HG03095 (cell line): Measurements from ENCODE around the gene TRAPPC2L.

Experiments used
- ATAC-seq: cut with Tn5 transposase; IDR thresholded peaks from one replicate; pipeline ENCODE4 v1.9.1; 2021; ENCODE audit warnings: moderate library complexity; ENCODE audit not compliant: unreplicated experiment

TRAPPC2L gene, protein sequence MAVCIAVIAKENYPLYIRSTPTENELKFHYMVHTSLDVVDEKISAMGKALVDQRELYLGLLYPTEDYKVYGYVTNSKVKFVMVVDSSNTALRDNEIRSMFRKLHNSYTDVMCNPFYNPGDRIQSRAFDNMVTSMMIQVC

DNA sequence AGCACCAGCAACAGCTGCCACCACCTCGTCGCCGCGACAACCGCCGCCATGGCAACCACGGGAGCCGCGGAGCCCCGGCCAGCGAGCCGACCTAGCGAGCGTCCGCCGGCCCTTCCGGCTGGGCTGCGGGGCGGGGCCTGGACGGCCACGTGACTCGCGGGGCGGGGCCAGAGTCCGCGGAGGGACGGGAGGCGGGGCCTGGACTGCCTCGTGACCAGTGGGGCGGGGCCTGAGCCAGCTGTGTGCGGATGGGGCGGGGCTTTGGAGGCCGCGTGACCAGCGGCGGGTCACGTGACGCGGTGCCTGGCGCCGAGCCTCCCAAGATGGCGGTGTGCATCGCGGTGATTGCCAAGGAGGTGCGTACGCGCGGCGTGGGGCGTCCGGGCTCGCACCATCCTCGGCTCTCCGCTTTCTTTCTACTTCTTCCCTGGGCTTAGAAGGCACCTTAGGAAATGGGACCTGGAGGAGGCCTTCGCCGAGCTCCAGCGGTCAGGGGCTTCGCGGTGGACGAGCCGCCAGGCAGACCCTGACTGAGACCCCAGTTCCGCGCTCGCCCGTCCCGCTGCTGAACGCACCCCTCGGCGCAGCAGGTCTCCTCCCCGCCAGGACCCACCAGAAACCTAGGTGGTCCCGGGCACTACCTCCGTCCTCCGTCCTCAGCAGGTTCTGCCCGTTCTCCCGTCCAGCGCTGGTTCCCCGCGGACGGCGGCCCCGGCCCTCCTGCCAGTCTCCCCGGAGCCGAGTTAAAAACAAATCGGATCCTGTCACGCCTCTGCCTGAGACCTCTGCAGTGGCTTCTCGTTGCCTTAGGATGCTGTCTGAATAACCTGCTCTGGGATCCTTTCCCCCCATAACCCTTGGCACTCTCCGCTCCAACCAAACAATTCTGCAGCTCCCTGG is at the start of gene TRAPPC2L, which contains the start of gene GALNS:
Gene TRAPPC2L, plus strand, starts transcription at position 300 of the 900 bp plus-strand sequence. Its CDS starts 24 bp downstream, at position 324.
Gene GALNS, minus strand, starts transcription at position 120 of the 900 bp plus-strand sequence. Its CDS starts 70 bp downstream, at position 50.
- ATAC-seq: peak; percentile 53

DNA sequence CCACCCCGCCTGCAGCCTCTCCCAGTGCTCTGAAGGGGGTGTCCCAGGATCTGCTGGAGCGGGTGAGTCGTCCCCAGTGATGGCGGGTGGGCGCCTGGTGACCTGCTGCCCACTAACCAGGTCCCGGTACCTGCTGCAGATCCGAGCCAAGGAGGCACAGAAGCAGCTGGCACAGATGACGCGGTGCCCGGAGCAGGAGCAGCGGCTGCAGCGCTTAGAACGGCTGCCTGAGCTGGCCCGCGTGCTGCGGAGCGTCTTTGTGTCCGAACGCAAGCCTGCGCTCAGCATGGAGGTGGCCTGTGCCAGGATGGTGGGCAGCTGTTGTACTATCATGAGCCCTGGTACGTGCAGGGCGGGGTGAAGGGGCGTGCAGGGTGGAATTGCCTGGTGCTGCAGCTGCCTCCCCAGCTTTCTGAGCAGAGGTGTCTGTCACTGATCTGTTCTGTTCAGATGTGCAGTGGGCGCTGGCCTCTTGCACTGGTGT is 49.7 kb upstream of the TRAPPC2L start:
- no peak for ATAC-seq

DNA sequence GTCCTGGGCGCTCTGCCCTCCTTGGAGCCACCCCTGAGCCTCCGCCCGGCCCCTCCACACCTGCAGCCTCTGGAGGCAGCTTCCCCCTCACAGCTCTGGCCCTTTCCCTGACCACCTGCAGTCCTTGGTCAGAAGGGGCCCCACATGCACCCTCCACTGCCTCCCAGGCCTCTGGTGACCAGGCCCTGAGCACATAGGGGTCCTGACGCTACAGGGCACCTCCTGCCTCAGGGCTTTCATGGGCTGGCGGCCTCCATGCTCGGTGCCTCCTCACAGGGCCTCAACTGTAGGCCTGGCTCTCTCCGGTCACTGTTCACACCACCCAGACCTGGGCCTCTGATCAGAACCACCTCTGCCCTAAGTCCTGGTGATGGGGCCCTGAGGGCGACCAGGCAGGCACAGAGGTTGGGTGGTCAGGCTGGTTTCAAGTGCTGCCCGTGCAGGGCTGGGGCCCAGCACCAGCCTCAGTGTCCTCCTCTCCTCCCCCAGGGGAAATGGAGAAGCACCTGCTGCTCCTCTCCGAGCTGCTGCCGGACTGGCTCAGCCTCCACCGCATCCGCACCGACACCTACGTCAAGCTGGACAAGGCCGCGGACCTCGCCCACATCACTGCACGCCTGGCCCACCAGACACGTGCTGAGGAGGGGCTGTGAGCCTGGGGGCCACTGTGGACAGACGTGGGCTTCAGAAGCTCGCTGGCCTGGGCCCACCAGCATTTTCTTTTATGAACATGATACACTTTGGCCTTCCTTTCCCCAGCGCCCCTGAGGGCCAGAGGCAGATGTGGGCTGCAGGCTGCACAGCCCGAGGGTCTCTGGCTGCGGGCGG is 49.1 kb upstream of the TRAPPC2L start:
- no peak for ATAC-seq

DNA sequence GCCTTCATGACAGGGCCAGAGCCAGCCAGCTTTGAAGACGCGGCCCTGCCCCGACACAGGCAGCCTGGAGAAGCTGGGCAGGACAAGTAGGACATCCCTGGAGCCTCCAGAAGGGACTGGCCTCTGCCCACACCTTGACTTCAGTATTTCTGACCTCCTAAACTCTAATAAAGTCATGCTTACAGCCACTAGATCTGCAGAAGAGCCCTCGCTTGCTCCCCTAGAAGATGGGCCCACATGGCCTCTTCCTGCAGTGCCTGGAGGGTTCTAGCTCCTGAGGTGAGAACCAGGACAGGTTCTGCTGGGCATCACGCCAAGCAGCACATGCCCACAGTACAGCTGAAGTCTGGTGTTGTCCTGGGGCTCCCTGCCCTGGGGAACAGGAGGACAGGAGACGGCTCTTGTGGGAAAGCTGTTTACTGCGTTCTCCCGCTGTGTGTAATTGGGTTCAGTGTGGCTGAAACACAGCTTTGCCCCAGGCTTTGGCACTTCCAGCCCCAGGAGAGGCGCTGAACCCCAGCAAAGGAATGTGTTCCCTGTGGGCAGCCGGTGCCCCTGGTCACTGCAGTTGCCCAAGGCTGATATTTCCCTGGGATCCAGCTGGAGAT is 47.8 kb upstream of the TRAPPC2L start:
- no peak for ATAC-seq

DNA sequence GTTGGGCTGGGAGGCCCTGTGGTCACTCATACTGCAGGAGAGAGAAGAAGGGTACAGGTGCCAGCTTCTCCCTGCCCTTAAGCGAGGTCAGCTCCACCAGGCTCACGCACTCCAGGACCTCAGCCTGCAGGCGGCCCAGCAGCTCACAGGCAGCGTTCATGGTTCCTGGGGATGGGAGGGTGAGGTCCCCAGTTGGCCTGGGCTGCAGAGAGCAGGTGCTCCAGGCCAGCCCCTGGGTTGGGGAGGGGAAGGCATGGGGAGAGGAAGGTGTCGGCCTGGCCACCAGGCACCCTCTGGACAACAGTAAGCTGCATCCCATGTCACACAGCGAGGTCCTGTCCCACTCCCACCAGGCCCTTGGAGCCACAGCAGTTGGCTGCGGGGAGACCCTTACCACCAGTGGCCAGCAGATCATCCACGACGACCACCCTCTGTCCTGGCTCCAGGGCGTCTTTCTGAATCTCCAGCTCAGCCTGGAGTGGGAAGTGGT is 47.2 kb upstream of the TRAPPC2L start:
- no peak for ATAC-seq

DNA sequence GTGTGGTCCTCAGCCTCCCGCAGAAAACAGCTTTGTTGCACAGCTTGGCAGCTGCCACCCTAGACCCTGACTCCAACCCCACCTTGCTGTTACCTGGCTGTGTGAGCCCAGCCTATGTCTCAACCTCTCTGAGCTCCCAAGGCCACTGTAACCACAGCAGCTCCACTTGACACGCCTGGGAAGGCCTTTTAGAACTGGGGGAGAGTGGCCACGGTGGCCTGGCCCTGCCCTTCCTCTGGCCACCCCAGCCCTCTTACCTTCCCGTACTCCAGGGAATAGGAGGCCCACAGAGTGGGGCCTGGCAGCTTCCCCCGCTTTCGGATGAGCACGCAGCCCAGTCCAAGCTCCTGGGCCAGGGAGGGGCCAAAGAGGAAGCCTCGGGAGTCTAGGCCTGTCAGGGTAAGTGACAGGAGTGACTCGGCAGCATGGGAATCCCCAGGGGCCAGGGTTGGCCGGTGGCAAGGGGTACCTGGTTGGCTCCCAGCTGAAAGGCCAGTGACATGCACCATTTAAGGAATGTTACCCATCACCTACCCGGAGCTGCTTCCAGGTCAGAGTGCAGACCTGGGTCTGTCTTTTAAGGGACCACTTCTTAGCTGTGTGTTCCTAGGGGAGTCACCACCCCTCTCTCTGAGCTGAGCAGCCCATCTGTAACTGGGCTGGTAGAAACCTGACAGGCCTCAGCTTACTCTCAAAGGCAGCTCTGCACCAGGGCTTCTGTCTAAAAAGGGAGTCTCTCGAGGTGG is 46.6 kb upstream of the TRAPPC2L start:
- ATAC-seq: no peak

DNA sequence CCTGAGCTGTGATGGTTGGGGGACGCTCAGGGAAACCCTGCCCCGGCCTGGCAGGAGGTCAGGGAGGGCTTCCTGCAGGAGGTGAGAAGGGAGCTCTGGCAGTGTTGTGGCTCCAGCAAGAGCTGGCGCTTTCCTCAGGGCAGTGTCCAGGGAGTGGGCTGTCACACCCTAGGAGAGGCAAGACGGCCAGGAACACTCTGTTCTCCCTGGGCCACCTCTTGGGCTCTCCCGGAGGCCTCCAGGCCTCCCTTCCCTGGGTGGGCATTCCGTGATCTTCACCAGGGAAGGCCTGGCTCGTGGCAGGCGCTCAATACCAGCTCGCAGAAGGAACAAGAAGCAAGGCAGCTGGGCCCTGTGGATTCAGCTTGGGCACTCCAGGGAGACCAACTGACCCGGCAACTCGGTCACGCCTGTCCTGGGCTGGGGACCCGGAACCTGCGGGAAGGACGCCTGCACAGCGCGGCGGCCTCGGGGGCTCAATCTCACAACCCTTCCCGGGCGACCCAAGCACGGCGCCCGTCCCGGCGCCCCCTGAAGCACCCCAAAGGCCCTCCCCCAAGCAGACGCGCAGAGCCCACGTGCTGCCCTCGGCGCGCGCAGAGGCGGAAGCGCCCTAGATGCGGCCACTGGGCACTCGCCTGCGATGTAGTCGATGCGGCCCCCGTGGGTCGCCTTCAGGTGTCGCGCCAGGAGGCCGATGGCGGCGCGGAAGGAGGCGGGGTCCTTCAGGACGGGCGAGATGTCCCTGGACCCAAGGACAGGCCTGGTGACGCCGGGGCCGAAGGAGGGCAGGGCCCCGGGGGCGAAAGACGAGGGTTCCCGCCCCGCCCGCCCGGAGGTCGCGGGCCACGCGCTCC is 45.8 kb upstream of the TRAPPC2L start:
- peak; percentile 45 for ATAC-seq

DNA sequence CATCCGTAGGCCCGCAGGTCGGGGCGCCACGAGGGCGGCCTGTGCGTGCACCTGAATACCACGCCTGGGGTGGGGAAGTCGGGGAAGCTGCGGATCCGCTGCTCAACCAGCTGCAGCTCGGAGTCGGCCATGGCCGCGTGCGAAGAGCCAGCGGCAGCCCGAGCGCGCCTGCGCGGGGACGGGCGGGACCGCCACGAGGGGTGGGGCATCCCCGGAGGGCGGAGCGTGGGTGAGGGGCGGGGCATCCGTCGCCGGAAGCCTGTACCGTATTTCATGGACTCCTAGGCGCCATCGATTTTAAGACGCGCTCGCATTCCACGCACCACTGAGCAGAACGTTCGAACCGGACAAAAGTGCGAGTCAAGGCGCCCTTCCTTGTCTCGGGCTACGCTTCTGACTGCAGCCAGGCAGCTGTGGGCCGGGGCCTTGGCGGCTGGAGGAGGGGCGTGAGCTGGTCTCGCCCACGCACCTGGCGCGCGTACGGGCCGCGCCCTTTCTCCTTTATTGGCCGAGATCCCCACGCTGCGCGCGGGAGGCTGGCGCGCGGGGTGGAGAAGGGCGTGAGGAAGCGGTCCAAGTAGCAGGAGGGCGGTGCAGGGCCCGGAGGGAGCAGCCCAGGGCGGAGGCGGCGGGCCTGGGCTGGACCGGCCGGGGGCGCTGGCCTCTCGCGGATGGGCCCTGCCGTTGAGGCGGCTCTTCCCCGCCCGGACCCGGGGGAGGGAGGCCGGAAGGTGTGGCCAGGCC is 45.0 kb upstream of the TRAPPC2L start, which contains the start of gene APRT:
Gene APRT, minus strand, starts transcription at position 160 of the 744 bp plus-strand sequence. Its CDS starts 29 bp downstream, at position 131.
- ATAC-seq: peak; percentile 53

DNA sequence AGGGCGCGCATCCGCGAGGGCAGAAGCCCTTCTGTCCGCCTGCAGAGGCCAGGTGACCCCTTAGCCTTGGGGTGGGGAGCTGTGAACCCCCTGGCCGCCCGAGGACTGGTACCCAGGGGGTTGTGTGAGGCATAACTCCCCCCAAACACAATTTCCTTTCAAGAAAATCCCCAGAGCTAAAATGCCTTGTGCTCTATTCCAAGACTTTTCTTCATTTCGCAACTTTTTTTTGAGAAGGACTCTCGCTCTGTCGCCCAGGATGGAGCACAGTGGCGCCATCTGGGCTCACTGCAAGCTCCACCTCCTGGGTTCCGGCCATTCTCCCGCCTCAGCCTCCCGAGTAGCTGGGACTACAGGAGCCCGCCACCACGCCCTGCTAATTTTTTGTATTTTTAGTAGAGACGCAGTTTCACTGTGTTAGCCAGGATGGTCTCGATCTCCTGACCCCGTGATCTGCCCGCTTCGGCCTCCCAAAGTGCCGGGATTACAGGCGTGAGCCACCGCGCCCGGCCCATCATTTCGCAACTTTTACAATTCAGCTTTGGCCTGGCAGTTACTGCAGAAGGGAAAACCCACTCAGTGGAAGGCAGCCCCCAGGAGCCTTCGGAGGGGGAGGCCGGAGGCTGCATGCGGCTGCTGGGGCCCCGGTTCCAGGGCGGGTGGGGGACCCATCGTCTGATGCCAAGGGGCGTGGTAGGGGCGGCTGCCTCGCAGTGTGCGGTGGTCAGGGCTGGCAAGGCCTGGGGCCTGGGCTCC is 44.2 kb upstream of the TRAPPC2L start:
- no peak for ATAC-seq

DNA sequence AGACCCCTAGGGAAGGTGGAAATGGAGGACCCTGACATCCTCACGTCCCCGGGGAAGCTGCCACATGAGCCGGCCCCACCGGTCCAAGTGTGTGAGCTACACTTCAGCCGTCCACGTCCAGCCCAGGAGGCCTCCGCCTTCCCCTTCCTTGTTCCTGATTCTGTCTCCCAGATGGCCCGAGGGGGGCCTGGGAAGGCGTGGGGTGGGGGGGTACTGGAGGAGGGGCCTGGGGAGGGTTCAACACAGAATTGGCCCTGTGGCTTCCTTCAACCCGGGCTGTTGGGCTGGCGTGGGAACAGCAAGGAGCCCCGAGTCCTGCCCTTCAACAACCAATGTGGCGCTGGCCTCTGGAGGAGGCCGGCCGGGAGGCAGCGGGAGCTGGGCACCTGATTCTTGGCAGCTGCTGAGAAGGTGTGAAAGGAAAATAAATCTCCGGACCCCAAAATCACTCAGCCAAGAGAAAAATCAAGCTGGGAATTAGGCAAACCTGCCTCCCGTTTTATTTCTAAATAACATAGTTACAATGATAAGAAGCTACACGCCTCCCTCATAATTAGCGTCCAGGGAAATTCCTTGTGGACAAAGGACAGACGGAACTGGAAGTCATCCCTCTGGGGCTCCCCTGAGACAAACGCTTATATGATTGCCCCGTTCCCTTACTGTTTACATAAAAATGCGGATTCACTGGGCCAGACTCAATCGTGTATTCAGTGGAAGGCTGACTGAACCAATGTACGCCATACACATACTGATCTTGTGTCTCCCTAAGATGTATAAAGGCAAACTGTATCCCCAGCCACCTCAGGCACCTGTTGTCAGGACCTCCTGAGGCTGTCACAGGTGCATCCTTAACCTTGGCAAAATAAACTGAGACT is 43.4 kb upstream of the TRAPPC2L start:
- no peak for ATAC-seq

DNA sequence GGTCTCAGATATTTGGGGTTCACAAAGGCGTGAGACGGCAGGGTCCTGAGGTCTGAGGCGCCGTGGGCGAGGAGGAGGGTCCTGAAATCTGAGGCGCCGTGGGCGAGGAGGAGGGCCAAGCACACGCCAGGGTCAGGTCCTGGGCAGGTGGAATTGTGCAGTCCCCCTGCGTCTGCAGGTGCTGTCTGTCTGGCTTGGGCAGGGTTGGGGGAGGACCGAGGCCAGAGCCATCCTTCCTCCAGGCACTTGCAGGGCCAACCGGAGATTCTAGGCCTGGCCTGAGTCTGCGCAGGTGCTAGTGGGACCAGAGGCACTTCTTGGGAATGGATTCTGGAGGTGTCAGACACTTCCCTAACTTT is 42.8 kb upstream of the TRAPPC2L start:
- no peak for ATAC-seq

DNA sequence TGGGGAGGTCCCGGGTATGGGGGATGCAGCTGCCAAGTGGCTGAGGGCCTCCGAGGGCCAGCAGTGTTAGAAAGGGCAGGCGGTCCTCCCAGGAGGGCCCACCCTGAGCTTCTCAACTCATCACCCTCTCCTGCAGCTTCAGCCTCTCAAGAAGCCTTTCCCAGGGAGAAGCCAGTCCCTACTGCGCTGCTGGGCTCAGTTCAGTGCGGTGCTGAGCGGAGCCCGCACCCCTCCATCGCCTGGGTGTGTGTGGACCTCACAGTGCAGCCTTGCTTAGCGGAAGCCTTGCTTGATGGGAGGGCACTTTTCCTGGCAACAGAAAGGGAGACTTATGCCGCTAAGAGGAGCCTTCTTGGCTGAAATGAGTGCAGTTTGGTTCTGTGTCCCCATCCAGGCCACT is 41.7 kb upstream of the TRAPPC2L start:
- ATAC-seq: no peak

DNA sequence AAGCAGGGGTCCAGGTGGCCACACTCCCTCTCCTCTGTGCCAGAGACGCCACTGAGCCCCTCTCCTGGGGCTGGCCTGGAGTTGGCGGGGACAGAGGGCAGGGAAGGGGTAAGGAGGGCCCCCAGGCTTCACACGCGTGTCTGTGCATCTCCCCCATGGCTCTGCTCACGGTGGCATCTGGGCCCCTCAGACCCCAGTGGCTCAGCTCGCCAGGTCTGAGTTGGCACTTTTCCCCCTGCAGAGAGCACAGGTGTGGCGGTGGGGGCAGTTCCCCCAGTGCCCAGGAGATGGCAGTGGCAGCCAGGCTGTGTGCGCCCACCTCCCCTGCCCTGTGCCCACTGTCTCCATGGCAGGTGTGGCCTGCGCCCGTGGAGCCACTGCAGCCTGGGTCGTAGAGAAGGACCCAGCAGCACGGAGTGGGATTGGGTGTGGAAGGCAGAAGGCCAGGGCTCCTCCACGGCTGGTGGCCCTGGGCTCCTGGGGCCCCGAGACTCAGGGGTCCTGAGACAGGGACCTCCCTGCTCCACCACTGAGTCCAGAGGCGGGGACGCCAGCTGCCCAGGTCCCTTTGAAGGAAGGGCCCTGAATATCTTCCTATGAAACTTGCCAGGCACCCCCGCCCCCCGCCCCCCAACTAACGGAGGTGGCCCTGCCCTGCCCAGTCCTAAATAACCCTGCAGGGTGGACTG is 40.9 kb upstream of the TRAPPC2L start:
- no peak for ATAC-seq

DNA sequence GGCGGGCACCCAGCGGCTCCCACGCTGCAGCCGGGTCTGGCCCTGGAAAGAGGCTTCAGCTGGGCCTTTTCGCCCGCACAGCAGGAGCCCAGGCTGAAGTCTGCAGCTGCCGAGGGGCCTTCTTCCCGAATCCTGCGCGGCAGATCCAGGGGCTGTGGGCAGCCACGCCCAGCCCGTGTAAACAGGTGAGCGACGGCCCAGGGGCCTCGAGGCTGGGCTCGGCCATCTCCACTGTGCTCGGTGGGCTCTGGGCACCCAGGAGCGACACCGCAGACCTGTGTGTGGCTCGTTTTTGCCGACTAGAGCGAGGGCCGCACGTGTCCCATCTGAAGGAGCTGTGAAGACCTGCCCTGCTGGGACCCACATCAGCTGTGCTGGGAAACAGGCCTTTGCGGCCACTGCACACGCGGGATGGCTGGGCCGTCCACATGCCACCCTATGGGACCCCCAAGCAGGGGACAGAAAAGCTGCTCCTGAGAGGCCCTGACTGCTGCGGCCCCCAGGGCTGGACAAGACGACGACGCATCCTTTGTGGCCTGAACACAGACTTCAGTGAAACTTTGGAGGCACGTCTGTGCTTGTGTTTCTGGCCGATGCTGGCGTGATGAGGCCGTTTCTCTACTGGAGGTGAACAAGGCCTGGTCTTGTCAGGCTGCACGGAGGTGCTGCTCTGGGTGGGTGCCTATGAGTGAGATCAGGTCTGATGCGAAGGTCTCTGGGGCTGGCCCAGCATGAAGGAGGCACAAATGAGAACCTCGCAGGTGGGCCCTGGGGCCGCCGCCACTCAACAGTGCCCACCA is 40.0 kb upstream of the TRAPPC2L start:
- ATAC-seq: no peak
